DOHH2 (cell line): ENCODE data around the gene TCEAL9.

ENCODE experiments used
- EZH2phosphoT487 ChIP-seq: fragments of 200-600 bp; sonication (generic); IDR thresholded peaks from 2 replicates; pipeline ENCODE4 v1.6.1; 2017; ENCODE audit warnings: borderline replicate concordance, mild to moderate bottlenecking, antibody characterized with exemption, low read length, moderate library complexity, mixed read lengths
- TF ChIP-seq, protein P1 (sequence below): fragments of 200-600 bp; sonication (generic); IDR thresholded peaks from one replicate; pipeline ENCODE4 v1.5.1; 2014; ENCODE audit warnings: antibody characterized with exemption, mild to moderate bottlenecking, low read depth, low read length; ENCODE audit not compliant: poor library complexity, severe bottlenecking

DNA sequence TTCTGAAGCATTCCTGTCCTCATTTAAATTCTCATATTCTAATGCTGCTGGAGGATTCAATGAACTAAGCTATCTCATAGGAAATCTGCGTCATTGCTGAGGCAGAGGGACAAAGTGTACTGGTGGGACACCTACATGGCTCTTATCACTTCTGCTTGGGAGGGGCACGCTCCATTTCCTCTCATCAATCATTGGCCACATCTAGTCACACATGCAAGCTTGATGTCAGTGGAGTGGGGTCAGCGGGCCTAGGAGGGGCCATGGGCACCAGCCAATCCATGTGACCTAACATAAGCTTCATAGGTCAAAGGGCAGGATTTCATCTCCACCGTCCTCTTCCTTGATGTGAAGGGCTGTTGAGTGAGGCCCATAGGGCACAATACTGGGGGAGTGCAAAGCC lies 41.4 kb downstream of the TCEAL9 start:
- TF ChIP-seq, protein P1, sequence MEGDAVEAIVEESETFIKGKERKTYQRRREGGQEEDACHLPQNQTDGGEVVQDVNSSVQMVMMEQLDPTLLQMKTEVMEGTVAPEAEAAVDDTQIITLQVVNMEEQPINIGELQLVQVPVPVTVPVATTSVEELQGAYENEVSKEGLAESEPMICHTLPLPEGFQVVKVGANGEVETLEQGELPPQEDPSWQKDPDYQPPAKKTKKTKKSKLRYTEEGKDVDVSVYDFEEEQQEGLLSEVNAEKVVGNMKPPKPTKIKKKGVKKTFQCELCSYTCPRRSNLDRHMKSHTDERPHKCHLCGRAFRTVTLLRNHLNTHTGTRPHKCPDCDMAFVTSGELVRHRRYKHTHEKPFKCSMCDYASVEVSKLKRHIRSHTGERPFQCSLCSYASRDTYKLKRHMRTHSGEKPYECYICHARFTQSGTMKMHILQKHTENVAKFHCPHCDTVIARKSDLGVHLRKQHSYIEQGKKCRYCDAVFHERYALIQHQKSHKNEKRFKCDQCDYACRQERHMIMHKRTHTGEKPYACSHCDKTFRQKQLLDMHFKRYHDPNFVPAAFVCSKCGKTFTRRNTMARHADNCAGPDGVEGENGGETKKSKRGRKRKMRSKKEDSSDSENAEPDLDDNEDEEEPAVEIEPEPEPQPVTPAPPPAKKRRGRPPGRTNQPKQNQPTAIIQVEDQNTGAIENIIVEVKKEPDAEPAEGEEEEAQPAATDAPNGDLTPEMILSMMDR: no peak
- TF ChIP-seq EZH2phosphoT487: no peak
